Measurements from ENCODE around the gene DAB2IP.

DNA sequence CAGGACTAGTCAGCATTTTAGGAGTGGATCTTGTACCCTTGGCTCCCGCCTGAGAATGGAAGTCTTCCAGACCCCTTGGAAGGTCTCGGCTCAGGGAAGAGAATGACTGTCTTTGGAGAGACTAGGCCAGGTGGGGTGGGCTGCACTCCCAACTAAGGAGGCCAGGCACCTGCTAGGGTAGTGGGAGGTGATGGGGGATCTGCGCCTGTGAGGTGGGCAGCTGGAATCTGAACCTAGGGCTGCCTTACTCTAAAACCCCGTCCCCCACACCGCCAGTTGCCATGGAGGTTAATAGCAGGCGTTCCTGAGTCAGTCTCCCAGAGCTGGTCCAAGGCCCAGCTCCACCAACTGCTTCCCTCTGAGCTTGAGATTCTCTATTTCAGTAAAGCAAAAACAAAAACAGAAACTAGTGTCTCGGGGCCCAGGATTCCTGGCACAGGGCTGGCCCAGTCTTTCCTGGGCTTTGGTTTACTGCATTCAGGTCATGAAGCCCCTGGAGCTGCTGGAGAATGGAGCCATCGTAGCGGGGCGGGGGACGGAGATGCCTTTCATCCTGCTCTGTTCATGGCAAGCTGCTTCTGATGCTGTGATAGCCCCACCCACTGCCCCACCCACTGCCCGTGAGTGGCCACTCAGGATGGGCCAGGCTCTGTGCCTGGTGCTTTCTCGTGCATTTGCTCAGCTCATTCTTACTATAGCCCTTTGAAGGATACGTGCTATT is 57.5 kb downstream of the DAB2IP start:
- no peak for TF ChIP-seq CTCF (conservative IDR thresholded peaks at IDR 0.05; ENCODE audit: low read length)
- no peak for TF ChIP-seq EZH2phosphoT487 (IDR thresholded peaks at IDR 0.05; ENCODE audit: borderline replicate concordance)
